GM12878 (cell line): ENCODE measurements around the gene RBMS1.

ENCODE experiments used
- BRCA1 ChIP-seq: IDR thresholded peaks from 2 replicates; pipeline ENCODE4 v1.6.1; 2011; ENCODE audit warnings: low read depth, low read length, improper control_type of control experiment
- POLR2A ChIP-seq: IDR thresholded peaks from 2 replicates; pipeline ENCODE4 v1.6.1; 2011; ENCODE audit warnings: low read depth, mild to moderate bottlenecking, low read length
- SP1 ChIP-seq: IDR thresholded peaks from one replicate; pipeline ENCODE4 v1.6.1; 2011; ENCODE audit warnings: low read depth, low read length
- ZSCAN29 ChIP-seq: fragments of 450-650 bp; IDR thresholded peaks from 2 replicates; pipeline ENCODE4 v1.6.1; 2017; ENCODE audit warnings: mild to moderate bottlenecking, moderate library complexity
- TF ChIP-seq, protein P1 (sequence below): IDR thresholded peaks from 2 replicates; pipeline ENCODE4 v1.6.1; 2011; ENCODE audit warnings: low read depth, low read length, improper control_type of control experiment, borderline replicate concordance
- TF ChIP-seq, protein P2 (sequence below), 3 experiments: IDR thresholded peaks in 2 of 3; conservative IDR thresholded peaks in 1 of 3; 2 replicates each; pipeline ENCODE4 v1.5.1; 2011; ENCODE audit warnings: low read depth in 3 of 3, low read length in 3 of 3, mild to moderate bottlenecking in 3 of 3, control low read depth in 2 of 3, moderate library complexity in 2 of 3, inconsistent platforms in 1 of 3, mixed read lengths in 1 of 3; ENCODE audit not compliant: control insufficient read depth in 2 of 3, insufficient read depth in 1 of 3; ENCODE audit errors: extremely low read depth in 1 of 3
- TF ChIP-seq, protein P3 (sequence below): IDR thresholded peaks from 2 replicates; pipeline ENCODE4 v1.6.1; 2011; ENCODE audit warnings: borderline replicate concordance, low read depth, mild to moderate bottlenecking, moderate library complexity, mixed read lengths, low read length; ENCODE audit not compliant: insufficient read depth; ENCODE audit errors: extremely low read length

DNA sequence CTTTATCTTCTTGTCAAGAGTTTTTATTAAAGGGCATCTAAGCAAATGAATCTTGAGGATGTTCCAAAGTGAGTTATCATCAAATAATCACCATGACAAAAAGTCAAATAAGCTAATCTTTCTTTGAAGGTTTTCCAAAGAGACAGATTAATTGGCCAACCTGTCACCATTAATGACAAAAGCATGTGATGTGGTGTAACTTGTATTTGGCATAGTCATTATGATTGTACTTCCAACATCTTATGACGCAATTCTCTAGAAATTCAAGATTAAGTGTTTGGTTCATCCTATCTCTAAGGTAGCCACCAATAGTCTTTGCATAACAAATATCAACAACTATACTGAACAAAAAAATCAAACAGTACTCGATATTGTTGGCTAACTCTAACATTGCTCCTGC is 28.6 kb downstream of the RBMS1 start:
- TF ChIP-seq BRCA1, result no peak
- no peak for TF ChIP-seq POLR2A
- TF ChIP-seq, protein P1, sequence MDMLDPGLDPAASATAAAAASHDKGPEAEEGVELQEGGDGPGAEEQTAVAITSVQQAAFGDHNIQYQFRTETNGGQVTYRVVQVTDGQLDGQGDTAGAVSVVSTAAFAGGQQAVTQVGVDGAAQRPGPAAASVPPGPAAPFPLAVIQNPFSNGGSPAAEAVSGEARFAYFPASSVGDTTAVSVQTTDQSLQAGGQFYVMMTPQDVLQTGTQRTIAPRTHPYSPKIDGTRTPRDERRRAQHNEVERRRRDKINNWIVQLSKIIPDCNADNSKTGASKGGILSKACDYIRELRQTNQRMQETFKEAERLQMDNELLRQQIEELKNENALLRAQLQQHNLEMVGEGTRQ, result no peak
- TF ChIP-seq ZSCAN29, result no peak
- TF ChIP-seq, protein P2, sequence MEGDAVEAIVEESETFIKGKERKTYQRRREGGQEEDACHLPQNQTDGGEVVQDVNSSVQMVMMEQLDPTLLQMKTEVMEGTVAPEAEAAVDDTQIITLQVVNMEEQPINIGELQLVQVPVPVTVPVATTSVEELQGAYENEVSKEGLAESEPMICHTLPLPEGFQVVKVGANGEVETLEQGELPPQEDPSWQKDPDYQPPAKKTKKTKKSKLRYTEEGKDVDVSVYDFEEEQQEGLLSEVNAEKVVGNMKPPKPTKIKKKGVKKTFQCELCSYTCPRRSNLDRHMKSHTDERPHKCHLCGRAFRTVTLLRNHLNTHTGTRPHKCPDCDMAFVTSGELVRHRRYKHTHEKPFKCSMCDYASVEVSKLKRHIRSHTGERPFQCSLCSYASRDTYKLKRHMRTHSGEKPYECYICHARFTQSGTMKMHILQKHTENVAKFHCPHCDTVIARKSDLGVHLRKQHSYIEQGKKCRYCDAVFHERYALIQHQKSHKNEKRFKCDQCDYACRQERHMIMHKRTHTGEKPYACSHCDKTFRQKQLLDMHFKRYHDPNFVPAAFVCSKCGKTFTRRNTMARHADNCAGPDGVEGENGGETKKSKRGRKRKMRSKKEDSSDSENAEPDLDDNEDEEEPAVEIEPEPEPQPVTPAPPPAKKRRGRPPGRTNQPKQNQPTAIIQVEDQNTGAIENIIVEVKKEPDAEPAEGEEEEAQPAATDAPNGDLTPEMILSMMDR (IDR thresholded peaks at IDR 0.05 in 2 of 3, conservative IDR thresholded peaks at IDR 0.05 in 1 of 3; ENCODE audit: control insufficient read depth in 2 of 3, extremely low read depth in 1 of 3, insufficient read depth in 1 of 3, low read depth in 3 of 3, low read length in 3 of 3), result no peak
- TF ChIP-seq, protein P3, sequence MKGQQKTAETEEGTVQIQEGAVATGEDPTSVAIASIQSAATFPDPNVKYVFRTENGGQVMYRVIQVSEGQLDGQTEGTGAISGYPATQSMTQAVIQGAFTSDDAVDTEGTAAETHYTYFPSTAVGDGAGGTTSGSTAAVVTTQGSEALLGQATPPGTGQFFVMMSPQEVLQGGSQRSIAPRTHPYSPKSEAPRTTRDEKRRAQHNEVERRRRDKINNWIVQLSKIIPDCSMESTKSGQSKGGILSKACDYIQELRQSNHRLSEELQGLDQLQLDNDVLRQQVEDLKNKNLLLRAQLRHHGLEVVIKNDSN, result no peak
- TF ChIP-seq SP1, result no peak
